Epithelial cell of esophagus (primary cell): ENCODE measurements around the gene STPG4.

Experiments used
- DNase-seq: peaks from one replicate; pipeline ENCODE4 v3.0.0; 2010; ENCODE audit warnings: low read depth
- H3K4me3 ChIP-seq: 2 replicates; pipeline ENCODE4 v1.5.1; 2011; ENCODE audit warnings: mild to moderate bottlenecking, low read length, control low read depth
- CTCF ChIP-seq: IDR thresholded peaks from 2 replicates; pipeline ENCODE4 v1.5.1; 2011; ENCODE audit warnings: low read depth, mild to moderate bottlenecking, low read length, control low read depth, inconsistent platforms; ENCODE audit not compliant: insufficient read depth; ENCODE audit errors: missing control alignments

STPG4 gene

DNA sequence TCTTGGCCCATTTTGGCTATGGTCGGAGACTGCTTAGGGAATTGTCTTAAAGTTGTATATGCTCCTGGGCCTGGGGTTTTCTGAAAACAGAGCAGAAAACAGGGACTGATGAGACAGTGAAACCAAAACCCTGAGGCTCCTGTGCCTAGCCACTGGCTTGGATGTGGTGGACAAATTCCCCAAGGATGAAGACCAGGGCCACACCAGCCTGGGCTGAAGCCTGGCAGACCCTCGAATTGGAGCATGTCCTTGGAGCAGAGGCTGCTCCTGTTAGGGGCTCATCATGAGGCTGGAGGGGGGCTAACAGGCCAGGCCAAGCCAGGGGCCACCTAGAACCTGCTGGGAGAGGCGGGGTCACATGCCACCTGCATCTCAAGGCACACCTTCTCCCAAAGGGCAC, 68.1 kb downstream of the STPG4 start:
- no peak overlapping the region for H3K4me3 ChIP-seq
- no peak for TF ChIP-seq CTCF
- DNase-seq: no peak

GRCh38 chr2:47086571-47086970, 68.5 kb downstream of the STPG4 start:
- DNase-seq: no peak

DNA sequence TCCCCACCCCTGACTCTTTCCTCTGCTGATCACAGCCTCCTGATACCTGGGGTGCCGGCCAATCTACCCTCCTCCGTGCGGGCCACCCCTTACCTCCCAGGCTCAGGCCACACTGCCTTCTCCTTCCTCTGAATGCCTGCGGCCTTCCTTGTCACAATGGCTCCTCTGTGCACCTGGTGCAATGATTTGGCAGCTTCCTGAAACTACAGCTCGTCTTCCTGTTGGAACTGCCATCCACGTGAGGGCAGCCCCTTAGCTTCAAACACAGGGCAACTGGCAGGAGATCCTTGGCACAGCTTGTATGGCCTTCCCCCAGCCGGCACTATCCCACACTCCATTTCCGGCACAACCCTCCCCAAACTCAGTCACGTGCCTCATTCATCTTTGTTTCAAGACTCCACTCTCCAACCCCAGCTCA, 69.0 kb downstream of the STPG4 start:
- no peak for DNase-seq
- H3K4me3 ChIP-seq: no peak overlapping the region
- no peak for TF ChIP-seq CTCF

More at GRCh38 chr2:47086571-47086970, 68.5 kb downstream of the STPG4 start:
- TF ChIP-seq CTCF: no peak
- no peak overlapping the region for H3K4me3 ChIP-seq

DNA sequence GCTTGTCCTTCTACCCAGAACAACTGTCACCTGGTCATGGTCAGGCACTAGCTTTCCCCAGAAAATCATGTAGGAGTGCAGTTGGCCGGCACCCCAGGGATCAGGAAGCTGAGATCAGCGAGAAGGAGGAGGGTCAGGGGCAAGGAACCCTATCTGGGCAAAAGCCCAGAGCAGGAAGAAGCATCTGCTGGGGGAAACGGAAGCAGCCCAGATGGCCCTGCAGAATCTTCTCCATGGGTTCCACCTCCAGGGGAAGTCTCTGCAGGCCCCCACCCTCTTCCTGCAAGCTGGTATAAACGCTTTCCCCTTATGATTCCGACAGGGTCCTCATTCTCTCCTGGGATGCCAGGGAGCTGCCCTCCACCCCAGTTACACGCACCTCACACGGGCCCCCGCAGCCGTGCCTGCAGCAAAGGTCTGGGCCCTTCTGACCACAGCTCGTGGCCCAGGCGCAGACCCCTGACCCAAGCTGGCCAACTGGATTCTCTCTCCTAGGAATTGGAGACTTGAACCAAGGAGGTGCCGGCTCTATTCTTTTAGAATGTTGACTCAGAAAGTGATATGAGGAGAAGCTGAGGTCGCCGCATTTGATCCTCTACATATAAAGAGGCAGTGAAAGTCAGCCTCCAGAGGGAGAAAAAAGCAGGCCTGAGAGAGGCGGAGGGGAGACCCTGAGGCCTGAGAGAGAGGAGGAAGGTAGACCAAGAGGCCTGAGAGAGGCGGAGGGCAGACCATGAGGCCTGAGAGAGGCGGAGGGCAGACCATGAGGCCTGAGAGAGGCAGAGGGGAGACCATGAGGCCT, 71.0 kb downstream of the STPG4 start:
- H3K4me3 ChIP-seq: no peak overlapping the region
- TF ChIP-seq CTCF: no peak
- no peak for DNase-seq

- TF ChIP-seq CTCF: no peak
- no peak for DNase-seq
- H3K4me3 ChIP-seq: no peak overlapping the region
Observed at GRCh38 chr2:47083485-47083884, 71.6 kb downstream of the STPG4 start.

GRCh38 chr2:47083005-47083404, 72.1 kb downstream of the STPG4 start:
- no peak for DNase-seq
- TF ChIP-seq CTCF: no peak
- no peak overlapping the region for H3K4me3 ChIP-seq

DNA sequence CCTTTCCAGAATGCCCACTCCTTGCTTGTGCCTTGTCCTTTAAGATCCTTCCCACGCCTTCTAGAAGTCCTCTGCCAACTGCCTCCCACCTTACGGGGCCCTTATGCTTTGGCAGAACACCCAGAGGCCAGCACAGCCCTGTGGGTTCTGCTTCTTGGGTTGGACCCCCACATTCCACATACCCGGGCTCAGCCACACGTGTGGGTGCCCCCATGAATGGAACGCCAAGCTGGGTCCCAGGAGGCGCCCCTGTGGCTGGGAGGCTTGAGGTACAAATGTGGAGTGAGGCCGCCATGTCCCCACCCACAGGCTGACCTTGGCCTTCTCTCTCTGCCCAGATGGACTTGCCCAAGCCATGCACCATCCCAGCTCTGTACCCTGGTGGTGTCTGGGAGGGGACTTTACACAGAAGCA, 74.2 kb downstream of the STPG4 start:
- H3K4me3 ChIP-seq: no peak overlapping the region
- no peak for DNase-seq
- TF ChIP-seq CTCF: no peak
